ENCODE data around the gene TSNAX.

DNA sequence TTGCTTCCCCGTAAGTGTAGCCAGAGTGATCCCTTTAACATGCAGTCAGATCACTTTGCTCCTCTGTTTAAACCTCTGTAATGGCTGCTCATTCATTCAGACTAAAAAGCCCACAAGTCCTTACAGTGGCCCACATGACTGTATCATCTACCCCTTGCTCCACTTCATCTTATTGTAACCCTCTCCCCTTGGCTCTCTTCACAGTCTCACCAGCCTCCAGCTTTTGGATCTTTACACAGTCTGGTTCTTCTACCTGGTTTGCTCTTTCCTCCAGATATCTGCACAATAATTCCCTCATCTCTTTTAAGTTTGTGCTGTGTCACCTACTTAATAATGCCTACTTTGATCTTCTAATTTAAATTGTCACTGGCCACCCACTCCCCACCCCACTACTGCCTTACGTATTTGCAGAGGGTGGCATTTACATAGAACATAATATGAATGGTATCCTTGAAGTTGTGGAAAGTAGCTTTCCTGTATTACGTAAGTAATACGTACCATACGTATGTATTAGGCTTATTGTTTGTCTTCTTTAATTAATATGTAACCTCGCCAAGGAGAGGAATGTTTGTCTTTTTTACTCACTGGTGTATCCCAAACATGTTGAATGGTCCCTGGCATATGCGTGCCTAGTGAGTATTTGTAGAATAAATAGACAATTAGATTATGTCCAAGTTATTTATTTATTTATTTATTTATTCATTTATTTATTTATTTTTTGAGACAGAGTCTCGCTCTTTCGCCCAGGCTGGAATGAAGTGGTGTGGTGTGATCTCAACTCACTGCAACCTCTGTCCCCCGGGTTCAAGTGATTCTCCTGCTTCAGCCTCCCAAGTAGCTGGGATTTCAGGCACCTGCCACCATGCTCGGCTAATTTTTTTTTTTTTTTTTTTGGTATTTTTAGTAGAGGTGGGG is 48.6 kb downstream of the TSNAX start:
- TF ChIP-seq, protein P1, sequence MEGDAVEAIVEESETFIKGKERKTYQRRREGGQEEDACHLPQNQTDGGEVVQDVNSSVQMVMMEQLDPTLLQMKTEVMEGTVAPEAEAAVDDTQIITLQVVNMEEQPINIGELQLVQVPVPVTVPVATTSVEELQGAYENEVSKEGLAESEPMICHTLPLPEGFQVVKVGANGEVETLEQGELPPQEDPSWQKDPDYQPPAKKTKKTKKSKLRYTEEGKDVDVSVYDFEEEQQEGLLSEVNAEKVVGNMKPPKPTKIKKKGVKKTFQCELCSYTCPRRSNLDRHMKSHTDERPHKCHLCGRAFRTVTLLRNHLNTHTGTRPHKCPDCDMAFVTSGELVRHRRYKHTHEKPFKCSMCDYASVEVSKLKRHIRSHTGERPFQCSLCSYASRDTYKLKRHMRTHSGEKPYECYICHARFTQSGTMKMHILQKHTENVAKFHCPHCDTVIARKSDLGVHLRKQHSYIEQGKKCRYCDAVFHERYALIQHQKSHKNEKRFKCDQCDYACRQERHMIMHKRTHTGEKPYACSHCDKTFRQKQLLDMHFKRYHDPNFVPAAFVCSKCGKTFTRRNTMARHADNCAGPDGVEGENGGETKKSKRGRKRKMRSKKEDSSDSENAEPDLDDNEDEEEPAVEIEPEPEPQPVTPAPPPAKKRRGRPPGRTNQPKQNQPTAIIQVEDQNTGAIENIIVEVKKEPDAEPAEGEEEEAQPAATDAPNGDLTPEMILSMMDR (IDR thresholded peaks at IDR 0.05) = no peak
- TF ChIP-seq ZFX (IDR thresholded peaks at IDR 0.05; ENCODE audit: borderline replicate concordance) = no peak

All from 22Rv1 (cell line).